Left lung (tissue), 10 donors: Measurements from ENCODE around the gene TCERG1L. TPM values are rescaled to one million over a fixed set of nuclear protein-coding genes. Genes with fewer than 3 reads are reported as not detected.

Source experiments
- ATAC-seq: fragments of 200-7000 bp; cut with Tn5 transposase; one replicate; pipeline ENCODE4 v1.9.1; 2020; ENCODE audit warnings: moderate library complexity
- DNase-seq, 4 donors: peaks; one replicate each; pipeline ENCODE4 v3.0.0-alpha.2; 2013 to 2020
- H3K27ac ChIP-seq, 2 donors: fragments of 200-600 bp; sonication (generic) in 1 of 2; one replicate each; pipeline versions ENCODE4 v1.5.0 to v1.8.0; 2020 to 2021
- H3K27me3 ChIP-seq, 2 donors: fragments of 200-600 bp; sonication (generic) in 1 of 2; one replicate each; pipeline versions ENCODE4 v1.5.0 to v1.8.0; 2020 to 2021
- H3K36me3 ChIP-seq, 2 donors: fragments of 200-600 bp; sonication (generic) in 1 of 2; one replicate each; pipeline versions ENCODE4 v1.5.0 to v1.8.0; 2020 to 2021
- H3K4me1 ChIP-seq, 2 donors: fragments of 200-600 bp; one replicate each; pipeline ENCODE4 v1.8.0; 2021
- H3K4me3 ChIP-seq, 2 donors: fragments of 200-600 bp; sonication (generic) in 1 of 2; one replicate each; pipeline versions ENCODE4 v1.5.0 to v1.8.0; 2020 to 2021; ENCODE audit warnings: mild to moderate bottlenecking in 1 of 2
- H3K9me3 ChIP-seq, 2 donors: fragments of 200-600 bp; sonication (generic) in 1 of 2; one replicate each; pipeline versions ENCODE4 v1.5.0 to v1.8.0; 2020 to 2021
- CTCF ChIP-seq, 2 donors: fragments of 200-600 bp; sonication (generic) in 1 of 2; IDR thresholded peaks; one replicate each; pipeline versions ENCODE4 v1.5.0 to v1.8.0; 2021; ENCODE audit warnings: antibody characterized with exemption in 2 of 2
- intact Hi-C, 2 donors: fragments of 100-400 bp; cut with DNase I; formaldehyde crosslinking; loops; one replicate each; pipeline versions ENCODE4 v1.11.2 to v1.14.2; 2022
- polyA plus RNA-seq, 6 donors: library from polyadenylated mRNA; unstranded; fragments of 120-200 nt; gene quantifications; one replicate each; pipeline ENCODE4 v1.2.1, GENCODE V29; 2013; ENCODE audit not compliant: insufficient read length in 6 of 6
- total RNA-seq, 2 donors: library from RNA; stranded (reverse); fragmentation: NEBNext Ultra II Directional; extraction: Animal tissue kit (Norgen Biotek cat#: 25700); gene quantifications; one replicate each; pipeline ENCODE4 v1.2.1, GENCODE V29; 2021
- donor health status: DM: no; HTN: yes; CAD: no.
- donor health status: DM: no; HTN: no; CAD: no.

Gene TCERG1L
- total and polyA plus RNA-seq, 8 donors, result 0.35 to 0.72 (median 0.48) TPM; not detected in 2

GRCh38 chr10:131211965-131212619, 99.4 kb downstream of the TCERG1L start:
- Histone ChIP-seq H3K36me3 (no peaks in the 10 kb centered on the region), H3K4me3 (no peak overlapping the region), H3K27ac (no peak overlapping the region), H3K27me3 (peaks cover 0 to 4% of the 10 kb centered on the region in 2 donors), H3K9me3 (no peaks in the 10 kb centered on the region), H3K4me1 (no peaks in the 10 kb centered on the region)
- DNase-seq, result no peak
- TF ChIP-seq CTCF (IDR thresholded peaks at IDR 0.05), result no peak
- intact Hi-C loops, result no loop called here
- no peak for ATAC-seq

- Histone ChIP-seq H3K27ac (no peak overlapping the region), H3K4me3 (no peak overlapping the region), H3K9me3 (no peaks in the 10 kb centered on the region), H3K4me1 (no peaks in the 10 kb centered on the region), H3K27me3 (peaks cover 0 to 4% of the 10 kb centered on the region in 2 donors), H3K36me3 (no peaks in the 10 kb centered on the region)
- ATAC-seq (no peak), DNase-seq (peak in 3 of 4 donors; percentile 6 to 60 (median 49))
- TF ChIP-seq CTCF (IDR thresholded peaks at IDR 0.05), result no peak
- intact Hi-C loops, result no loop called here
Measured at GRCh38 chr10:131211559-131211958, 100.0 kb downstream of the TCERG1L start.

- peak in 1 of 4 donors; percentile 57 for DNase-seq
- Histone ChIP-seq H3K27me3 (peaks cover 0 to 4% of the 10 kb centered on the region in 2 donors), H3K36me3 (no peaks in the 10 kb centered on the region), H3K27ac (no peak overlapping the region), H3K4me1 (no peaks in the 10 kb centered on the region), H3K4me3 (no peak overlapping the region), H3K9me3 (no peaks in the 10 kb centered on the region)
- ATAC-seq, result no peak
- TF ChIP-seq CTCF (IDR thresholded peaks at IDR 0.05), result no peak
- intact Hi-C loops, result no loop called here
Measured at GRCh38 chr10:131211146-131211545, 100.4 kb downstream of the TCERG1L start.

- H3K27me3 ChIP-seq, result peaks cover 0 to 4% of the 10 kb centered on the region in 2 donors
- no peak overlapping the region for H3K4me3 ChIP-seq
- intact Hi-C loops, result no loop called here
- H3K27ac ChIP-seq, result no peak overlapping the region
- DNase-seq (peak in 1 of 4 donors; percentile 33), ATAC-seq (no peak)
- no peaks in the 10 kb centered on the region for H3K9me3 ChIP-seq
- no peaks in the 10 kb centered on the region for H3K36me3 ChIP-seq
- no peaks in the 10 kb centered on the region for H3K4me1 ChIP-seq
- TF ChIP-seq CTCF (IDR thresholded peaks at IDR 0.05), result no peak
Measured at GRCh38 chr10:131210181-131210580, 101.3 kb downstream of the TCERG1L start.

GRCh38 chr10:131207584-131208532, 103.7 kb downstream of the TCERG1L start:
- TF ChIP-seq CTCF (IDR thresholded peaks at IDR 0.05), result no peak
- intact Hi-C loops, result no loop called here
- no peaks in the 10 kb centered on the region for H3K36me3 ChIP-seq
- no peak overlapping the region for H3K4me3 ChIP-seq
- ATAC-seq (no peak), DNase-seq (peak in 1 of 4 donors; percentile 58)
- no peaks in the 10 kb centered on the region for H3K4me1 ChIP-seq
- H3K9me3 ChIP-seq, result no peaks in the 10 kb centered on the region
- peaks cover 0 to 4% of the 10 kb centered on the region in 2 donors for H3K27me3 ChIP-seq
- H3K27ac ChIP-seq, result no peak overlapping the region
